HCT116 (cell line): Measurements from ENCODE around the gene ATP8A2. TPM values are rescaled to one million over a fixed set of nuclear protein-coding genes. Genes with fewer than 3 reads are reported as not detected.

ENCODE experiments used
- ATAC-seq: fragments of 200-7000 bp; cut with Tn5 transposase; 2 replicates; pipeline ENCODE4 v1.9.1; 2020; ENCODE audit warnings: mild to moderate bottlenecking, moderate library complexity
- BruUV-seq: library from RNA; stranded (reverse); fragments of 400-500 nt; replicated peaks from 2 replicates; lab custom pipeline; 2021; lab: Mats Ljungman, UMichigan
- CTCF ChIA-PET: fragments of 300-600 bp; sonication (Branson Sonifier 250); formaldehyde crosslinking; loops from one replicate; lab custom pipeline; 2021; ENCODE audit warnings: antibody characterized with exemption; lab: Charles Lee
- POLR2A ChIA-PET: fragments of 300-600, 350-600 bp; sonication (Branson Sonifier 250); formaldehyde crosslinking; loops from one replicate; lab custom pipeline; 2021; ENCODE audit warnings: antibody characterized with exemption; lab: Charles Lee
- RAD21 ChIA-PET, 2 experiments: fragments of 300-600 bp; sonication (Branson Sonifier 250); formaldehyde crosslinking; loops; one replicate each; lab custom pipeline; 2023; ENCODE audit warnings: low total read pairs in 2 of 2; ENCODE audit not compliant: uncharacterized antibody in 2 of 2, unreplicated experiment in 2 of 2, low non-redundant PET in 1 of 2; lab: Charles Lee
- DNase-seq: peaks from one replicate; pipeline ENCODE4 v3.0.0-alpha.2; 2010; ENCODE audit warnings: low read depth, low spot score
- H2AFZ ChIP-seq: fragments of 200-600 bp; shearing (Covaris generic), sonication (generic); 2 replicates; pipeline ENCODE4 v1.6.1; 2017; ENCODE audit warnings: low read depth, mixed run types, mixed read lengths, antibody characterized with exemption, low read length; ENCODE audit not compliant: poor library complexity, severe bottlenecking
- H3K27ac ChIP-seq: 2 replicates; pipeline ENCODE4 v1.5.1; 2012; ENCODE audit warnings: low read depth, low read length
- H3K27me3 ChIP-seq: fragments of 200-600 bp; sonication (generic); 2 replicates; pipeline ENCODE4 v1.6.1; 2016; ENCODE audit warnings: mixed run types, low read length, mixed read lengths; ENCODE audit not compliant: insufficient read depth
- H3K36me3 ChIP-seq, 2 experiments: fragments of 200-500 bp in 1 of 2; fragments of 200-600 bp in 1 of 2; sonication (Bioruptor generic) in 1 of 2; sonication (generic) in 1 of 2; 2 replicates each; pipeline versions ENCODE4 v1.5.1 to v1.6.1; 2014 to 2016; ENCODE audit warnings: low read length in 2 of 2, inconsistent platforms in 1 of 2, mixed read lengths in 1 of 2, mixed run types in 1 of 2; ENCODE audit not compliant: insufficient read depth in 2 of 2, control insufficient read depth in 1 of 2
- H3K4me1 ChIP-seq, 2 experiments: fragments of 200-600 bp in 1 of 2; sonication (generic) in 1 of 2; 2 replicates each; pipeline versions ENCODE4 v1.5.1 to v1.6.1; 2012 to 2017; ENCODE audit warnings: low read length in 2 of 2, inconsistent platforms in 1 of 2, mild to moderate bottlenecking in 1 of 2, mixed read lengths in 1 of 2, mixed run types in 1 of 2, moderate library complexity in 1 of 2; ENCODE audit not compliant: insufficient read depth in 2 of 2, control insufficient read depth in 1 of 2
- H3K4me2 ChIP-seq: fragments of 200-600 bp; sonication (generic); 2 replicates; pipeline ENCODE4 v1.6.1; 2017; ENCODE audit warnings: mixed run types, low read length, mixed read lengths
- H3K4me3 ChIP-seq, 2 experiments: fragments of 200-600 bp in 1 of 2; sonication (generic) in 1 of 2; replicated peaks in 1 of 2; 2 replicates each; pipeline ENCODE4 v1.5.1; 2011 to 2016; ENCODE audit warnings: low read length in 2 of 2, control low read depth in 1 of 2, low read depth in 1 of 2, mild to moderate bottlenecking in 1 of 2, mixed read lengths in 1 of 2, mixed run types in 1 of 2
- H3K79me2 ChIP-seq: fragments of 200-600 bp; sonication (generic); 2 replicates; pipeline ENCODE4 v1.6.1; 2017; ENCODE audit warnings: mild to moderate bottlenecking, mixed run types, low read length, moderate library complexity, mixed read lengths; ENCODE audit not compliant: insufficient read depth
- H3K9ac ChIP-seq: fragments of 200-600 bp; sonication (generic); 2 replicates; pipeline ENCODE4 v1.6.1; 2016; ENCODE audit warnings: low read length, mixed read lengths
- H3K9me2 ChIP-seq: fragments of 200-600 bp; sonication (generic), shearing (Covaris generic); 2 replicates; pipeline ENCODE4 v1.6.1; 2017; ENCODE audit warnings: mixed run types, mild to moderate bottlenecking, moderate library complexity; ENCODE audit not compliant: insufficient read depth
- H3K9me3 ChIP-seq, 2 experiments: fragments of 200-500 bp in 1 of 2; fragments of 200-600 bp in 1 of 2; sonication (Bioruptor generic) in 1 of 2; sonication (generic) in 1 of 2; 2 replicates each; pipeline ENCODE4 v1.6.1; 2014 to 2017; ENCODE audit warnings: low read length in 2 of 2, mixed read lengths in 2 of 2, inconsistent platforms in 1 of 2, low read depth in 1 of 2, mild to moderate bottlenecking in 1 of 2, mixed run types in 1 of 2, moderate library complexity in 1 of 2; ENCODE audit not compliant: control insufficient read depth in 1 of 2, insufficient read depth in 1 of 2
- H4K20me1 ChIP-seq: fragments of 200-600 bp; sonication (generic), shearing (Covaris generic); 2 replicates; pipeline ENCODE4 v1.6.1; 2017; ENCODE audit warnings: mixed run types, mild to moderate bottlenecking, moderate library complexity; ENCODE audit not compliant: insufficient read depth
- EZH2phosphoT487 ChIP-seq: fragments of 200-600 bp; IDR thresholded peaks from 2 replicates; pipeline ENCODE4 v1.6.1; 2018; ENCODE audit warnings: antibody characterized with exemption, borderline replicate concordance
- FOSL1 ChIP-seq: IDR thresholded peaks from 2 replicates; pipeline ENCODE4 v1.6.1; 2012; ENCODE audit warnings: low read depth
- POLR2A ChIP-seq: IDR thresholded peaks from 2 replicates; pipeline ENCODE4 v1.7.0; 2011; ENCODE audit warnings: borderline replicate concordance; ENCODE audit not compliant: insufficient read depth, insufficient read length; ENCODE audit errors: extremely low read depth
- POLR2AphosphoS5 ChIP-seq: IDR thresholded peaks from 2 replicates; pipeline ENCODE4 v1.6.1; 2011; ENCODE audit warnings: mild to moderate bottlenecking, low read depth, low read length, moderate library complexity
- TCF7L2 ChIP-seq: IDR thresholded peaks from 2 replicates; pipeline ENCODE4 v1.7.0; 2011; ENCODE audit warnings: borderline replicate concordance, inconsistent platforms; ENCODE audit not compliant: insufficient read depth, insufficient read length; ENCODE audit errors: extremely low read depth
- ZFX ChIP-seq: fragments of 450-650 bp; IDR thresholded peaks from 2 replicates; pipeline ENCODE4 v1.6.1; 2017
- intact Hi-C: fragments of 100-400 bp; cut with micrococcal nuclease; formaldehyde crosslinking; loops from 2 replicates; pipeline ENCODE4 v1.10.0; 2022
- total RNA-seq: library from RNA; stranded (reverse); gene quantifications from one replicate; pipeline ENCODE4 v1.2.1, GENCODE V29; 2021; ENCODE audit not compliant: unreplicated experiment
- TF ChIP-seq, protein P1 (sequence below): IDR thresholded peaks from 2 replicates; pipeline ENCODE4 v1.6.1; 2012; ENCODE audit warnings: low read depth
- TF ChIP-seq, protein P2 (sequence below): IDR thresholded peaks from 2 replicates; pipeline ENCODE4 v1.6.1; 2012

Gene ATP8A2
- total RNA-seq, 1 experiment from 2014 or later = not detected

DNA sequence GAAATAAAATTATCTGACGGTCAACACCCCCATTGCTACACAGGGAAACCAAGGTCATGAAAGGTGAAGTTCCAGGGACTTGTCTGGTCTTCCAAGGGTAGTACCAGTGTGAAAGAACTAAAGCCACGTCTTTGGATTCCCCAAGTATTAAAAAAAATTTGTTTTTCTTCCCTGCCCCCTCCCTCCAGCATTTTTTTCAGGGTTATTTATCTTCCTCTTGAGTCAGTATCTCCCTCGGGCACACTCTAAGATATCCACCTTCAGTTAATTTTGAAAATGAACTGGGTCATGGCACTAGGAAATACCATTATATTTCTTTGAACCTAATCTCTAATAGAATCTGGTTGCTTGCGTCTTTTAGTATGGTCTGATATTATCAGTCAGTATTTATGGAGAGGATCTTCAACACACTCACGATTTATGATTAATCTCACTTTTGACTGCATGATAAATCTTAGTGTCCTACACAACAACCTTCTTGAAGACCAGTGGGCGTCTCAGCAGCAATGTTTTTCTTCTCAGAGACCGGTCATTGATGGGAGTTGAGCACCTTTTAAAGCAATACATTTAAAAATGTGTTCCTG lies 9.1 kb downstream of the ATP8A2 start (continued):
- TF ChIP-seq, protein P1, sequence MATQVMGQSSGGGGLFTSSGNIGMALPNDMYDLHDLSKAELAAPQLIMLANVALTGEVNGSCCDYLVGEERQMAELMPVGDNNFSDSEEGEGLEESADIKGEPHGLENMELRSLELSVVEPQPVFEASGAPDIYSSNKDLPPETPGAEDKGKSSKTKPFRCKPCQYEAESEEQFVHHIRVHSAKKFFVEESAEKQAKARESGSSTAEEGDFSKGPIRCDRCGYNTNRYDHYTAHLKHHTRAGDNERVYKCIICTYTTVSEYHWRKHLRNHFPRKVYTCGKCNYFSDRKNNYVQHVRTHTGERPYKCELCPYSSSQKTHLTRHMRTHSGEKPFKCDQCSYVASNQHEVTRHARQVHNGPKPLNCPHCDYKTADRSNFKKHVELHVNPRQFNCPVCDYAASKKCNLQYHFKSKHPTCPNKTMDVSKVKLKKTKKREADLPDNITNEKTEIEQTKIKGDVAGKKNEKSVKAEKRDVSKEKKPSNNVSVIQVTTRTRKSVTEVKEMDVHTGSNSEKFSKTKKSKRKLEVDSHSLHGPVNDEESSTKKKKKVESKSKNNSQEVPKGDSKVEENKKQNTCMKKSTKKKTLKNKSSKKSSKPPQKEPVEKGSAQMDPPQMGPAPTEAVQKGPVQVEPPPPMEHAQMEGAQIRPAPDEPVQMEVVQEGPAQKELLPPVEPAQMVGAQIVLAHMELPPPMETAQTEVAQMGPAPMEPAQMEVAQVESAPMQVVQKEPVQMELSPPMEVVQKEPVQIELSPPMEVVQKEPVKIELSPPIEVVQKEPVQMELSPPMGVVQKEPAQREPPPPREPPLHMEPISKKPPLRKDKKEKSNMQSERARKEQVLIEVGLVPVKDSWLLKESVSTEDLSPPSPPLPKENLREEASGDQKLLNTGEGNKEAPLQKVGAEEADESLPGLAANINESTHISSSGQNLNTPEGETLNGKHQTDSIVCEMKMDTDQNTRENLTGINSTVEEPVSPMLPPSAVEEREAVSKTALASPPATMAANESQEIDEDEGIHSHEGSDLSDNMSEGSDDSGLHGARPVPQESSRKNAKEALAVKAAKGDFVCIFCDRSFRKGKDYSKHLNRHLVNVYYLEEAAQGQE = no peak
- TF ChIP-seq FOSL1 (no peak), EZH2phosphoT487 (no peak), POLR2A (no peak), TCF7L2 (no peak), ZFX (no peak), POLR2AphosphoS5 (no peak)
- TF ChIP-seq, protein P2, sequence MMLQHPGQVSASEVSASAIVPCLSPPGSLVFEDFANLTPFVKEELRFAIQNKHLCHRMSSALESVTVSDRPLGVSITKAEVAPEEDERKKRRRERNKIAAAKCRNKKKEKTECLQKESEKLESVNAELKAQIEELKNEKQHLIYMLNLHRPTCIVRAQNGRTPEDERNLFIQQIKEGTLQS = no peak

DNA sequence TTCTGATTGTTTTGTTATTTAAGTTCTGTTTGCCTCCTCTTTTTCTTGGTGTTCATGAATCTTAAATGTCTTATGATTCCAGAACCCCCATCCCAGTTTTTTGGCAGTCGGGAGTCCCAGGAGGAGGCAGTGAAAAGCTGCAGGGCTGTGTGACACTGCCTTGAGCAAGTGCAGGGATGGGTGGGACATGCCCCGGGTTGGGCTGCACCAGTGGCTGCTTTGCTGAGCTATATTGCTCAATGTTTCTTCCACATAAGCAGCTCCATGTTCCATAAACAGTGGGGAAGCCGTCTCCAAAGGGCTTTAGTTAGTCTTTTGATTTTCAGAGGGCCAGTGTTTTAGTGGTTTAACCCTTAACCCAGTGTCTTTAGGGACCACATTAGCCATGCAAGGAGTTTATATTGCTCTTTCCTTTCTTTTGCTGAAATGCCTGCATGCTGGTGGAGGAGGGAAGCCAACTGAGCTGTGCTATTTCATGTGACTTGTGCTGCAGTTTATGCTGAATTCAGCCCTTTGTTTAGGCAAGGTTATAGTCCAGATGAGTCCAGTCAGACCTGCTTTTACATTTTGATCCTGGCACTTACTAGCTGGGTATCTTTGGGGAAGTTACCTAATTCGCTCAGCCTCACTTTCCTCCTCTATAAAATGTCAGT lies 13.1 kb downstream of the ATP8A2 start:
- TF ChIP-seq, protein P1 = no peak
- TF ChIP-seq EZH2phosphoT487 = no peak
- TF ChIP-seq, protein P2 = no peak
- TF ChIP-seq, all 23 proteins: peak for 0
- H3K27ac ChIP-seq = no peak overlapping the region
- no peaks in the 10 kb centered on the region for H3K9me3 ChIP-seq
- no peak overlapping the region for H3K9ac ChIP-seq
- no peaks in the 10 kb centered on the region for H3K9me2 ChIP-seq
- DNase-seq (no peak), ATAC-seq (no peak)
- no peaks in the 10 kb centered on the region for H3K79me2 ChIP-seq
- no TSS peak for BruUV-seq
- RAD21 ChIA-PET = no interaction called here
- POLR2A ChIA-PET = no interaction called here
- H3K27me3 ChIP-seq = peaks cover 34% of the 10 kb centered on the region
- H3K4me2 ChIP-seq = no peak overlapping the region
- no peak overlapping the region for H2AFZ ChIP-seq
- no peaks in the 10 kb centered on the region for H3K4me1 ChIP-seq
- intact Hi-C loops = no loop called here
- H3K4me3 ChIP-seq = no peak overlapping the region
- CTCF ChIA-PET = interaction anchor here (1.8 kb wide), 1 partner anchor 9 kb away, joined by 7 read pairs; no protein-coding TSS in a partner anchor
- no peaks in the 10 kb centered on the region for H3K36me3 ChIP-seq
- no peaks in the 10 kb centered on the region for H4K20me1 ChIP-seq
